Activated T-helper 2 cell treated with anti-CD3 and anti-CD28 coated beads, Interferon-gamma antibody, Interleukin-2, Interleukin-4, amounts not matched to agents 10 μg/mL and 5 μg/mL and 100 μg/mL, durations not matched to agents 14 hours and 24 hours and 36 hours (primary cell): ENCODE measurements around the gene ING4. TPM values are rescaled to one million over a fixed set of nuclear protein-coding genes. Genes with fewer than 3 reads are reported as not detected.
"Not testable (repeated sequence)": the region's sequence is repeated elsewhere in the genome, so short reads cannot be mapped to it uniquely, and the experiment has no call there.

Source experiments
- DNase-seq: peaks from one replicate; pipeline ENCODE4 v3.0.0; 2021; ENCODE audit warnings: low spot score
- H3K27ac Mint-ChIP-seq: one replicate; pipeline ENCODE4 v1.8.0; 2021; ENCODE audit warnings: mixed read lengths
- H3K27me3 Mint-ChIP-seq: one replicate; pipeline ENCODE4 v1.8.0; 2021; ENCODE audit warnings: low read depth, mixed read lengths
- H3K36me3 Mint-ChIP-seq: one replicate; pipeline ENCODE4 v1.8.0; 2021; ENCODE audit warnings: low read depth, mixed read lengths
- H3K4me1 Mint-ChIP-seq: one replicate; pipeline ENCODE4 v1.8.0; 2021; ENCODE audit warnings: low read depth, mixed read lengths
- H3K4me3 Mint-ChIP-seq: one replicate; pipeline ENCODE4 v1.8.0; 2021; ENCODE audit warnings: low read depth, mild to moderate bottlenecking, moderate library complexity, mixed read lengths
- H3K9me3 Mint-ChIP-seq: one replicate; pipeline ENCODE4 v1.8.0; 2021; ENCODE audit warnings: mixed read lengths
- intact Hi-C: fragments of 100-400 bp; cut with micrococcal nuclease; formaldehyde crosslinking; loops from one replicate; pipeline ENCODE4 v1.15.1; 2023
- total RNA-seq: library from RNA; stranded (reverse); gene quantifications from 2 replicates; pipeline ENCODE4 v1.2.3, GENCODE V29; 2022

The ING4 gene
- total RNA-seq = 18.5 and 19.1 TPM in 2 replicates

DNA sequence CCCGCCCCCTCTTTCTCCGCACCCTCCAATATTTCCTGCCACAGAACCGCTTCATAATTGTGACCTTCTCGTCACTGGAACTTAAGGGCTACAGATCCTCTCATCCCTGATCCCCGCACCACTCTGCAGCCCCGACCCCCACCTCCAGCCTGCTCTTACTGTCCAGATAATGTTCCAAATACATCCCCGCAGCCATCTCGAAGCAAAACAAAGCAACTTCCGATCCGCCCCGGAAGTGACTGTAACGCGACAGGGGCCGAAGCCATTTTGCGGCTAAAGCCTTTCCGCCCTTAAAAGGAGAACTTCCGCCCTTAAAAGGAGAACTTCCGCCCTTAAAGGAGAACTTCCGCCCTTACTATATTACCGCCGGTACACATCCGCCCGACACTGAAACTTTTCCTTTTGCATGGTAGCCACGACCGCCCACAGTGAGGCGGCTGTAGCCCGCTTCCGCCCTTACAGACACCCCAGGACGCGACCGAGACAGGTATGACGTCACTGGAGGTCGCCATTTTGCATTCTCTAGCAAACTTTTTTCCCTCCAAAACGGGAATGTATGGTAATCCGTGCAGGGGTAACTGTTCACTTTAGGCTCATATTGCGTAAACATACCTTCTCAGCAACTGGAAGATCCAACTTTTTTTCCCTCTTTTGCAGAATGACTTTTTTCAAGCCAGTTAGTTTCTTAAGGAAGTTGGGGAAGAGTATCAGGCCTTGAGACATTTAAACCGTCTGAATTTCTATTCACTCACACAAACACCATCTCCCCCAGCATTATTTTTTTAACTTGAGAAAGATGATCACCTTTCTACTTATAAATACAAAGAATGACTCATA, at the start of gene ING4:
TSS of gene ING4 (minus strand) at position 214 of the 837 bp plus-strand sequence. CDS start at position 196, 18 bp downstream.
- H3K27me3 Mint-ChIP-seq = no peaks in the 10 kb centered on the region
- peak within 1 kb of the TSS; percentile 91 for H3K27ac Mint-ChIP-seq
- peak within 1 kb of the TSS; percentile 89 for H3K4me3 Mint-ChIP-seq
- peaks cover 17% of the 10 kb centered on the region for H3K4me1 Mint-ChIP-seq
- H3K9me3 Mint-ChIP-seq = no peaks in the 10 kb centered on the region
- peak; percentile 96 for DNase-seq
- peaks cover 29% of the 10 kb centered on the region for H3K36me3 Mint-ChIP-seq
- intact Hi-C loops = loop anchor here (1.0 kb wide), 9 partner anchors 21 to 307 kb away; partner anchors contain the start of genes CHD4, COPS7A, EMG1 and LPAR5

DNA sequence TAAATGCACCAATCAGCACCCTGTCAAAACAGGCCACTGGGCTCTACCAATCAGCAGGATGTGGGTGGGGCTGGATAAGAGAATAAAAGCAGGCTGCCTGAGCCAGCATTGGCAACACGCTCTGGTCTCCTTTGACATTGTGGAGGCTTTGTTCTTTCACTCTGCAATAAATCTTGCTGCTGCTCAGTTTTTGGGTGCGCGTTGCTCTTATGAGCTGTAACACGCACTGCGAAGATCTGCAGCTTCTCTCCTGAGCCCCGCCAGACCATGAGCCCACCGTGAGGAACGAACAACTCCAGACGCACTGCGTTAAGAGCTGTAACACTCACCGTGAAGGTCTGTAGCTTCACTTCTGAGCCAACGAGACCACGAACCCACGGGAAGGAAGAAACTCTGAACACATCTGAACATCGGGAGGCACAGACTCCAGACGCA, 46.1 kb upstream of the ING4 start:
- peaks cover 10% of the 10 kb centered on the region for H3K27me3 Mint-ChIP-seq
- no peaks in the 10 kb centered on the region for H3K9me3 Mint-ChIP-seq
- no peak overlapping the region for H3K4me3 Mint-ChIP-seq
- H3K36me3 Mint-ChIP-seq = no peaks in the 10 kb centered on the region
- intact Hi-C loops = no loop called here
- DNase-seq = no peak
- H3K4me1 Mint-ChIP-seq = peaks cover 7% of the 10 kb centered on the region
- no peak overlapping the region for H3K27ac Mint-ChIP-seq

DNA sequence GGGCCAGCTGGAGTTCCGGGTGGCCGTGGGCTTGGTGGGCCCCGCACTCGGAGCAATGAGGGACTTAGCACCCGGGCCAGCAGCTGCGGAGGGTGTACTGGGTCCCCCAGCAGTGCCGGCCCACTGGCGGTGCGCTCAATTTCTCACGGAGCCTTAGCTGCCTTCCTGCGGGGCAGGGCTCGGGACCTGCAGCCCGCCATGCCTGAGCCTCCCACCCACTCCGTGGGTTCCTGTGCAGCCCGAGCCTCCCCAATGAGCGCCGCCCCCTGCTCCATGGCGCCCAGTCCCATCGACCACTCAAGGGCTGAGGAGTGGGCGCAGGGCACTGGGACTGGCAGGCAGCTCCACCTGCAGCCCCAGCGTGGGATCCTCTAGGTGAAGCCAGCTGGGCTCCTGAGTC, 45.4 kb upstream of the ING4 start:
- H3K9me3 Mint-ChIP-seq, intact Hi-C loops, H3K4me3 Mint-ChIP-seq, DNase-seq, H3K36me3 Mint-ChIP-seq, H3K27ac Mint-ChIP-seq: not testable (repeated sequence)
- H3K4me1 Mint-ChIP-seq = peaks cover 11% of the 10 kb centered on the region
- H3K27me3 Mint-ChIP-seq = peaks cover 15% of the 10 kb centered on the region

DNA sequence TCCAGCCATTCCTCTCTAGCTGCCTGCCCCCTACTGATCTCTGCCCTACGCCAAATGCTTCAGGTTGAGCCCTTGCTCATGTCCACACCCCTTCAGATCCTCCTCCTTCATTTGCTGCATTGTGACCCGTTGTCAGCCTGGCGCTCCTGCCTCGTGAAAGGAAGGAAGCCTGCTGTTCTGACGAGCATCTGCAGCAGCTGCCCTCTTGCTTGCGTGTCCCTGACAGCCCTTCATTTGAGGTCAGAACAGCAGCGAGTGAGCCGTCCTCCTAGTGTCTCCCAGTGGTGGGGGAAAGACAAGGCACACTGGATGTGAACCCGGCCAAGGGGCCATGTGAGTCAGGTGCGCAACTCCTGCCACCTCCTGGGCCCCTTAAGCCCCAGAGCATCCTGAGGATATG, 40.7 kb upstream of the ING4 start:
- Mint-ChIP-seq H3K4me3 (no peak overlapping the region), H3K4me1 (peaks cover 13% of the 10 kb centered on the region), H3K9me3 (no peaks in the 10 kb centered on the region), H3K36me3 (no peaks in the 10 kb centered on the region), H3K27me3 (peaks cover 52% of the 10 kb centered on the region), H3K27ac (no peak overlapping the region)
- intact Hi-C loops = no loop called here
- no peak for DNase-seq

DNA sequence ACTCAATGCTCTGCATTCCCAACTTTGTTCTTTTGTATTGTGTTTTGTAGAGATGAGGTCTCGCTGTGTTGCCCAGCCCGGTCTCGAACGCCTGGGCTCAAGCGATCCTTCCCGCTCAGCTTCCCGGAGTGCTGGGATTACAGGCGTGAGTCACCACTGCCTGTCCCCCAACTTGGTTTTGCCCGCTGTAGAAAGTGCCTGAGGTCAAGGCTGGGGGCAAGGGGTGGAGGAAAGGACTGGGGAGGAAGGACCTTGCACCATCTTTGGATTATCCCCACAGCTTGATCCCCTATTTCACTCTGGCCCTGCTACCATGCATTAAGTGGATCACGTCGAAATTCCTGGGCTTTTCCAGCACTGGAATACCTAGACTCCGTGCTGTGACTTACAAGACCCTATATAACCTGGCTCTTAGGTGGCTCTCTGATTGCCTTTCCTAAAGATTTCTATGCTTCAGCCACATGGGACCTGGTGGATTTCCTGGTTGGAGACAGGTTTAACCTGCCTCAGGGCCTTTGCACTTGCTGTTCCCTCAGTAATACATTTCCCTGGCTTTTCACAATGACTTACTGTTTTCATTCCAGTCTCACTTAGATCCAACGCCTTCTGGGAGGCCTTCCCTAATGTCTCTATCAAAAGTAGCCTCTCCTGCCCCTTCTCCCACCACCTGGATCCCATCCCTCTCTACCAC, 38.3 kb upstream of the ING4 start:
- peak overlapping the region; percentile 34 for H3K4me3 Mint-ChIP-seq
- H3K27ac Mint-ChIP-seq = no peak overlapping the region
- peaks cover 59% of the 10 kb centered on the region for H3K27me3 Mint-ChIP-seq
- H3K36me3 Mint-ChIP-seq = no peaks in the 10 kb centered on the region
- DNase-seq = no peak
- H3K4me1 Mint-ChIP-seq = peaks cover 13% of the 10 kb centered on the region
- intact Hi-C loops = no loop called here
- no peaks in the 10 kb centered on the region for H3K9me3 Mint-ChIP-seq

DNA sequence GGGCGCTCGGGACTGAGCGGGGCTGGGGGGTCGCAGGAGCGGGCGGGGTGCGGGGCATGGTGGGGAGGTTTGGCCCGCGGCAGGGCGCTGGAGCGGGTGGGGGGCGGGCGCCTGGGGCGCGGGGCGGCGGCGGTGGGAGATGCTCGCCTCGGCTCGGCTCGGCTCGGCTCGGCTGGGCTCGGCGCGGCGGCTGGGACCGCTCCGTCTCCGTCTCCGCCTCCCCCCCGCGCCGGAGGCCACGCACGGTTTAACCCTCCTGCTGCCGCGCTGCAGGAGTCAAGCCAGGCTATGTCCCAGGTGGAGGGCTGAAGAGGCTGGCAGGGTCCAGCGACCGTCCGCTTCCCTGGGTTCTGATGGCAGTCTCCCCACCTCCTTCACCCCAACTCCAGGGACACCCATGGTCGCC, 37.7 kb upstream of the ING4 start, which contains the start of gene PIANP:
TSS of gene PIANP (minus strand) at position 170 of the 406 bp plus-strand sequence. CDS start 2,754 bp downstream, outside the sequence.
- H3K27me3 Mint-ChIP-seq = peaks cover 59% of the 10 kb centered on the region
- peak; percentile 34 for DNase-seq
- intact Hi-C loops = no loop called here
- H3K36me3 Mint-ChIP-seq = no peaks in the 10 kb centered on the region
- H3K4me3 Mint-ChIP-seq = peak within 1 kb of the TSS; percentile 73
- H3K9me3 Mint-ChIP-seq = no peaks in the 10 kb centered on the region
- H3K4me1 Mint-ChIP-seq = peaks cover 13% of the 10 kb centered on the region
- no peak within 1 kb of the TSS for H3K27ac Mint-ChIP-seq

DNA sequence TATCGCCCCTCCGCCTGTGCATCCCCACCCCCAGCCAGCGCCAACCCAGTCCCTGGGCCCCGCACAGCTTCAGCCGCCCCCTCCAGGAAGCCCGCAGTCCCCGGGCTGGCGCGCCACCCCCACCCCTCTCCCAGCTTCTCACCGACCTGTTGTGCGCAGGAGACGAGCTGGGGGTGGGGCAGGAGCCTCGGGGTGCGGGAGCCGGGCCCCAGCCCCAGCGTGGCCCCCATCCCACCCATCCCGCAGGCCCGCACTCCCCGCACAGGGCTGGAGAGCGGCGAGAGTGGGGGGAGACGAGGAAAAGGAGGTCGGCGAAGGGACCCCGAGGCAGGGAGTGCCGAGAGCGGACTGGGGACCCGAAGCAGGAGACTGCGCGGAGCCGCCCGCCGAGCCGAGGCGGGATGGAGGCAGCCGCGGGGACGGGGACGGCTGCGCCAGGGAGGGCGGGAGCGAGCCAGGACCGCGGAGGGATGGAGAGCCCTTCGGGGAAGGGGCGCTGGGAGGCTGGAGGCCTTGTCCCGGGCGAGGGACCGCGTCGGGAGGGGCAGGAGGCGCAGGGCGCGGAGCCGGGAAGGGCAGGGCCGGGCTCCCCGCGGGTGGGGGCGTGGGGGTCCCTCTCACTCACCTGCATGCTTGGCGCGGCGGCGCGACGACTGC, 37.2 kb upstream of the ING4 start:
- no peaks in the 10 kb centered on the region for H3K36me3 Mint-ChIP-seq
- H3K4me1 Mint-ChIP-seq = peaks cover 13% of the 10 kb centered on the region
- intact Hi-C loops = no loop called here
- no peak for DNase-seq
- H3K4me3 Mint-ChIP-seq = peak overlapping the region; percentile 73
- peaks cover 56% of the 10 kb centered on the region for H3K27me3 Mint-ChIP-seq
- no peak overlapping the region for H3K27ac Mint-ChIP-seq
- no peaks in the 10 kb centered on the region for H3K9me3 Mint-ChIP-seq

DNA sequence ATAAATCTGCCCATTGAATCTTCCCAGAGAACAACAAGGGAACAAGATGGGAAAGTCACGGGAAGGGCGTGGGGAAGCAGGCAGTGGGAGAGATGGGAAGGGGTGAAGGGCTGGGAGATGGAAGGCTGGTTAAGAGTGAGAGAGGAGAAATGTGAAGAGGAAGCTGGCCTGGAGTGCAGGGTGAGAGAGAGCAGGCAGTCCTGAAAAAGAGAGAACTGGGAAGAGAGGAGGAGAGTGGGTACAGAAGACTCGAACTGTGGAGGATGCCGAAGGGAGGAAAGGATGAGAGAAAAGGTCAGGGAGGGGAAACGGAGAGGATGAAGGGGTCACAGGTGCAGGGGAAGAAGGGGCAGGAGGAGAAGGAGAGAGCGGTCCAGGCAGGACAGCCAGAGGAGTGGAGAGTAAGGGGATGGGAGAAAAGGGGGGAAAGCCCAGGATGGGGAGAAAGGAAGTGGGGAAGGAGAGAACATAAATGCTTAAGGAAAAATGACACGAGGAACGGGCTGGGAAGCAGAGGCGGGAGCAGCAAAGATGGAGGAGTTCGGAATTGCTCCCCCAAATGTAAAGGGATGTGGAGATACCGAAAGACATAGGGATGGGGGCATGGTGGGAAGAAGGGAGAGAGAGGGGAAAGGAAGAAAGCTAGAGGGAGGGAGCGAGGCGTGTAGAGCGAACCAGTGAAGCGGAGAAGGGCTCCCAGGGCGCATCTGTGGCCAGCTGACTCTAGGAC, 36.5 kb upstream of the ING4 start:
- DNase-seq = no peak
- Mint-ChIP-seq H3K36me3 (no peaks in the 10 kb centered on the region), H3K4me3 (peak overlapping the region; percentile 73), H3K9me3 (no peaks in the 10 kb centered on the region), H3K27ac (no peak overlapping the region), H3K4me1 (peaks cover 13% of the 10 kb centered on the region), H3K27me3 (peaks cover 52% of the 10 kb centered on the region)
- intact Hi-C loops = no loop called here

DNA sequence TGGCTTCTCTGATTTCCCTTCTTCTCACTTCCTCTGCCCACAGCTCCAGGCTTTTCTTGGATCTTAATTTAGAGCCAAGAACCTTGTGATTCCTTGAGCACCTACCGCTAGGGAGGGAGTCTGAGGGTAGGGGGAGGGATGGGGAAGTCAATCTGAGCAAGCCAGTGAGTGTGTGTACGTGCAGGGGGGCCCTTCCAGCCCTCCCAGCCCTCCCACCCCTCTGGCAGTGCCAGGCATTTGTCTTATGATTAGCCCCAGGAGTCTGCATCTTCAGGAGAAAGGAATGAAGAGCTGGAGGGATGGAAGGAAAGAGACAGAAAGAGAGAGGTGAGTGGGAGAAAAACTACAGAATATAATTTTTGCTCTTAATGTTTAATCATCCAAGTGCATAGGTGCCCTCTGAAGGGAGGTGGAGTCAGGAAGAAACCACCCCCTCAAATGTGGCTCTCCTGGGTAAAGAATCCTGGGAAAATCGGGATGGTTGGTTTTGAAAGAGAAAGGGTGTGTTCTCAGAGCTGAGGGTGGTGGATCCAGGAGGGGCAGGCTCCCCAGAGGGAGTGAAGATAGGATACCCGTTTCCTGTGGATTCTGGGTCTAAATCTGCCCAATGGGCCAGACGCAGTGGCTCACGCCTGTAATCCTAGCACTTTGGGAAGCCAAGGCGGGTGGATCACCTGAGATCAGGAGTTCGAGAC, 35.6 kb upstream of the ING4 start:
- H3K9me3 Mint-ChIP-seq = no peaks in the 10 kb centered on the region
- H3K36me3 Mint-ChIP-seq = no peaks in the 10 kb centered on the region
- H3K4me3 Mint-ChIP-seq = no peak overlapping the region
- H3K27me3 Mint-ChIP-seq = peaks cover 45% of the 10 kb centered on the region
- H3K27ac Mint-ChIP-seq = no peak overlapping the region
- DNase-seq = no peak
- peaks cover 11% of the 10 kb centered on the region for H3K4me1 Mint-ChIP-seq
- intact Hi-C loops = no loop called here

DNA sequence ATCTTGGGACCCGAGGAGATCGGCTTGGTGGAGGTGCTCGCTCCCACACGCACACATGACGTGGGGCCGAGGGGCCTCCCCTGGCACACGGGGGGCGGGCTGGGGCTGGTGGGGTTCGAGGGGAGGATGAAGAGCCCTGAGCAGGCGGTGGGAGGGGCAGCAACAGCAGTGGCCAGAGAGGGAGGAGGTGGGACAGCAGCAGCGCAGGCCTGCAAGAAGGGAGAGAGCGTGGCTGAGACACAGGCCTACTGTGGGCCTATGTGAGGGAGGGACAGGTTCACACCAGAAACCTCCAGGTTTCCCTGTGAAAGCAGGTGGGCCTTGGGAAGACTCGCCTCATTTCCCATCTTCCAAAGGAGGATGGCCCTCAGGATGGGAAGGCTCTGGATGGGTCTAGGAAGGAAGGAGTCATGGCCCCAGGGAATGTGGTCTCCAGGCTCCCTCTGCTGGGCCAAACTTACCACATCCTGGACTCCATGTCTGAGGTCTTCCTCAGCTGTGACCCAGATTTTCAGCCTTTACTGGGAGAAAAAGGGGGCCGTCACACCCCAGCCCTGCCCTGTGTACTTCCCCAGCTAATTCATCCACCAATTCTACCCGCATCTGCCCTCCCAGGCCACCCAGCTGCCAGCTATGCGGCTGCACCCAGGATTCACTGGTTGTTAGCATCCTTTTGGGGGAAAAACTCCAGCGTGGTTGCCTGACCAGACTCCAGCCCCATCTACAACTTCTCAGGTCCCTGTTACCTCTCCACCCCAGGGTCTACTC, 34.8 kb upstream of the ING4 start:
- Mint-ChIP-seq H3K4me3 (no peak overlapping the region), H3K9me3 (no peaks in the 10 kb centered on the region), H3K27me3 (peaks cover 38% of the 10 kb centered on the region), H3K4me1 (peaks cover 9% of the 10 kb centered on the region), H3K27ac (no peak overlapping the region), H3K36me3 (no peaks in the 10 kb centered on the region)
- intact Hi-C loops = no loop called here
- no peak for DNase-seq
